ENCODE results near the gene LHX1. TPM values are rescaled to one million over a fixed set of nuclear protein-coding genes. Genes with fewer than 3 reads are reported as not detected.

The LHX1 gene
- polyA plus RNA-seq, 1 donor from 2014 or later = 2.5 TPM

- H3K27ac ChIP-seq (ENCODE audit: low read length) = no peak overlapping the region
Measured at GRCh38 chr17:36889770-36890349, 47.4 kb upstream of the LHX1 start.

More at GRCh38 chr17:36889770-36890349, 47.4 kb upstream of the LHX1 start:
- H3K4me3 ChIP-seq (ENCODE audit: low read length) = no peak overlapping the region
- no peak overlapping the region for H3K9ac ChIP-seq (ENCODE audit: low read length)
- no peaks in the 10 kb centered on the region for H3K36me3 ChIP-seq (ENCODE audit: insufficient read depth, low read length)
- H4K20me1 ChIP-seq (ENCODE audit: insufficient read depth) = no peaks in the 10 kb centered on the region
- TF ChIP-seq EP300 (conservative IDR thresholded peaks at IDR 0.05; ENCODE audit: poor library complexity, severe bottlenecking) = no peak
- no peak for TF ChIP-seq MXI1 (conservative IDR thresholded peaks at IDR 0.05; ENCODE audit: poor library complexity, severe bottlenecking)
- TF ChIP-seq CTCF (IDR thresholded peaks at IDR 0.05; ENCODE audit: poor library complexity, severe bottlenecking) = no peak
- no peak for TF ChIP-seq POLR2AphosphoS5 (IDR thresholded peaks at IDR 0.05)
- TF ChIP-seq REST (IDR thresholded peaks at IDR 0.05; ENCODE audit: borderline replicate concordance) = no peak
- TF ChIP-seq SMC3 (conservative IDR thresholded peaks at IDR 0.05; ENCODE audit: poor library complexity) = no peak
- no peak for TF ChIP-seq EZH2 (IDR thresholded peaks at IDR 0.05; ENCODE audit: borderline replicate concordance, insufficient read depth, low read length, poor library complexity, severe bottlenecking)
- TF ChIP-seq RAD21 (conservative IDR thresholded peaks at IDR 0.05) = no peak
- H3K9me3 ChIP-seq (ENCODE audit: low read length) = no peaks in the 10 kb centered on the region
- H3F3A ChIP-seq (ENCODE audit: insufficient read depth, low read length, poor library complexity, severe bottlenecking) = no peaks in the 10 kb centered on the region
- H3K79me2 ChIP-seq (replicated peaks; ENCODE audit: insufficient read depth, low read length) = no peaks in the 10 kb centered on the region
- H2AFZ ChIP-seq (ENCODE audit: low read depth, low read length) = no peak overlapping the region
- H3K4me2 ChIP-seq (ENCODE audit: low read length) = no peak overlapping the region
- H3K9me2 ChIP-seq (ENCODE audit: insufficient read depth, low read length) = no peaks in the 10 kb centered on the region
- peaks cover 30% of the 10 kb centered on the region for H3K27me3 ChIP-seq (ENCODE audit: insufficient read depth, low read depth, low read length)
